ENCODE results near the gene MITF. TPM values are rescaled to one million over a fixed set of nuclear protein-coding genes. Genes with fewer than 3 reads are reported as not detected.

The MITF gene
- total RNA-seq, 4 donors from 2014 or later = 19.4 to 35.3 (median 21.7) TPM

DNA sequence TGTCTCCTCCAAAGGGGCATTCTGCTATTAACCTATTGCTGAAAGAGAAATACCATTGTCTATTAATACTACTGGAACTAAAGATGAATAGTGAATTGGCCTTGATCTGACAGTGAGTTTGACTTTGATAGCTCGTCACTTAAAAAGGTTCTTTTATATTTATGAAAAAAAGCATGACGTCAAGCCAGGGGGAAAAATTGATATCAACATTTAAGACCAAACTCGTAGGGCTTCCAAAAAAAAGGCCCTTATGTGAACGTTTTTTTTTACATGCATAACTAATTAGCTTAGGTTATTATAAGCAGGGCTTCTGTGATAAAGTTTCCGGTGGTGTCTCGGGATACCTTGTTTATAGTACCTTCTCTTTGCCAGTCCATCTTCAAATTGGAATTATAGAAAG is 197.0 kb downstream of the MITF start:
- Histone ChIP-seq H3K27ac (no peak overlapping the region), H3K27me3 (no peaks in the 10 kb centered on the region), H3K36me3 (no peaks in the 10 kb centered on the region), H3K9me3 (no peaks in the 10 kb centered on the region), H3K4me1 (no peaks in the 10 kb centered on the region), H3K4me3 (no peak overlapping the region)
- DNase-seq (ENCODE audit: low spot score in 2 of 2) = no peak
- TF ChIP-seq EP300 (IDR thresholded peaks at IDR 0.05) = no peak
- TF ChIP-seq, protein P1, sequence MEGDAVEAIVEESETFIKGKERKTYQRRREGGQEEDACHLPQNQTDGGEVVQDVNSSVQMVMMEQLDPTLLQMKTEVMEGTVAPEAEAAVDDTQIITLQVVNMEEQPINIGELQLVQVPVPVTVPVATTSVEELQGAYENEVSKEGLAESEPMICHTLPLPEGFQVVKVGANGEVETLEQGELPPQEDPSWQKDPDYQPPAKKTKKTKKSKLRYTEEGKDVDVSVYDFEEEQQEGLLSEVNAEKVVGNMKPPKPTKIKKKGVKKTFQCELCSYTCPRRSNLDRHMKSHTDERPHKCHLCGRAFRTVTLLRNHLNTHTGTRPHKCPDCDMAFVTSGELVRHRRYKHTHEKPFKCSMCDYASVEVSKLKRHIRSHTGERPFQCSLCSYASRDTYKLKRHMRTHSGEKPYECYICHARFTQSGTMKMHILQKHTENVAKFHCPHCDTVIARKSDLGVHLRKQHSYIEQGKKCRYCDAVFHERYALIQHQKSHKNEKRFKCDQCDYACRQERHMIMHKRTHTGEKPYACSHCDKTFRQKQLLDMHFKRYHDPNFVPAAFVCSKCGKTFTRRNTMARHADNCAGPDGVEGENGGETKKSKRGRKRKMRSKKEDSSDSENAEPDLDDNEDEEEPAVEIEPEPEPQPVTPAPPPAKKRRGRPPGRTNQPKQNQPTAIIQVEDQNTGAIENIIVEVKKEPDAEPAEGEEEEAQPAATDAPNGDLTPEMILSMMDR (IDR thresholded peaks at IDR 0.05) = no peak
- no peak for TF ChIP-seq POLR2AphosphoS5 (IDR thresholded peaks at IDR 0.05)
- TF ChIP-seq POLR2A (IDR thresholded peaks at IDR 0.05) = no peak
- WGBS = 83% methylated on average over 6 of the region's 6 CpGs

DNA sequence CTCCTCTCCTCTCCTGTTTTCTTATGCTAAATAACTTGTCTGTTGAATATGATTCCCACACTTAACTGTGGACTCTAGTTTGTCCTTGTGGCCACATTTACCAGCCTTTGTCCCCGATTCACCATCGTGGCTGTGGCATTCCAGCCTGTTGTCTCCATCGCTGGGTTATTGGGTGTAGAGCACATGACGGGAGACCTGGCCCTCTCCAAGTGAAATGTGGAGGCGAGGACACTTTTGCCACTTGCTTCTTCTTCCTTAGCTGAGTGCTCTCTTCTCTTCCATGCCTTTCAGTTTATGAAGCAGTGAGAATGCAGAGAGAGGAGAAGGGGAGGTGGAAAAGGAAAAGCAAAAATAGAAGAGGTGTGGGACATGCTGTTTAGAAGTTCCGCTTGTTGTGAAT is 198.8 kb downstream of the MITF start:
- DNase-seq (ENCODE audit: low spot score in 2 of 2) = no peak
- Histone ChIP-seq H3K27ac (no peak overlapping the region), H3K4me3 (no peak overlapping the region), H3K4me1 (no peaks in the 10 kb centered on the region), H3K9me3 (no peaks in the 10 kb centered on the region), H3K27me3 (no peaks in the 10 kb centered on the region), H3K36me3 (peaks cover 11% of the 10 kb centered on the region)
- TF ChIP-seq POLR2A (IDR thresholded peaks at IDR 0.05) (no peak), EP300 (IDR thresholded peaks at IDR 0.05) (no peak), POLR2AphosphoS5 (IDR thresholded peaks at IDR 0.05) (no peak)
- TF ChIP-seq, protein P1 (IDR thresholded peaks at IDR 0.05) = no peak
- 94% methylated on average over 6 of the region's 6 CpGs for WGBS

DNA sequence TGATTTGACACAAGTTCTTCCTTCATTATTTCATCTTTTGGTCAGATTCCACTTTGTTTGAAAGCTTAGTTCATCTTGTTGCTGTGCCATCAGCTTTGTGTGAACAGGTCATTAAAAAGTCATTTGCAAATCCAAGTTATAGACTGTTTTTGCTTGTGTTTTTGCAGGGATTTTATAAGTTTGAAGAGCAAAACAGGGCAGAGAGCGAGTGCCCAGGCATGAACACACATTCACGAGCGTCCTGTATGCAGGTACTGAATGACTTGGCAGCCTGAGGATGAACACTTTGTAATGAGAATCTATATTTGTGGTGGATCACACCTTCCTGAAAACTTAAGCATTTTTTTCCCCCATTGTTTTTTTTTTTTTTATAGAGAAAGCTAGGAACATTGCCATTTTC is 199.7 kb downstream of the MITF start:
- no peak for TF ChIP-seq POLR2AphosphoS5 (IDR thresholded peaks at IDR 0.05)
- TF ChIP-seq, protein P1 (IDR thresholded peaks at IDR 0.05) = no peak
- TF ChIP-seq EP300 (IDR thresholded peaks at IDR 0.05) = no peak
- no peak for TF ChIP-seq POLR2A (IDR thresholded peaks at IDR 0.05)
- Histone ChIP-seq H3K27me3 (no peaks in the 10 kb centered on the region), H3K9me3 (no peaks in the 10 kb centered on the region), H3K4me1 (no peaks in the 10 kb centered on the region), H3K27ac (no peak overlapping the region), H3K36me3 (peaks cover 11% of the 10 kb centered on the region), H3K4me3 (no peak overlapping the region)
- DNase-seq (ENCODE audit: low spot score in 2 of 2) = no peak
- 87% methylated on average over 3 of the region's 3 CpGs for WGBS

DNA sequence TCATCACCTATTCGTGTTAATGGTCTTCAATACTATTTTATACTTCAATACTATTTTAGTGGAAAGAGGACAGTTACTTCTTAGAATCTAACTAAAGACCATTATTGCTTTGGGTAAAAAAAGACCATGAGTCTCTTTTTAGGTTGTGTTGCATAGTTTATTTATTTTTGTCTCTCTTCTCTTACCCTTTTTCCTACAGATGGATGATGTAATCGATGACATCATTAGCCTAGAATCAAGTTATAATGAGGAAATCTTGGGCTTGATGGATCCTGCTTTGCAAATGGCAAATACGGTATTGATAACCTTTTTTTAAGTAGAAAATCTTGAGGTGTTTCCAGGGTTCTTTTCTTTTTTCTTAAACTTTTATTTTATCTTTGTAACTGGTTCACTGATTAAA is 201.8 kb downstream of the MITF start:
- H3K36me3 ChIP-seq = peaks cover 11% of the 10 kb centered on the region
- no peak overlapping the region for H3K27ac ChIP-seq
- H3K4me1 ChIP-seq = no peaks in the 10 kb centered on the region
- no peaks in the 10 kb centered on the region for H3K9me3 ChIP-seq
- WGBS = 90% methylated on average over 3 of the region's 3 CpGs
- H3K4me3 ChIP-seq = no peak overlapping the region
- TF ChIP-seq, protein P1 (IDR thresholded peaks at IDR 0.05) = no peak
- no peak for TF ChIP-seq POLR2AphosphoS5 (IDR thresholded peaks at IDR 0.05)
- no peak for TF ChIP-seq EP300 (IDR thresholded peaks at IDR 0.05)
- no peak for TF ChIP-seq POLR2A (IDR thresholded peaks at IDR 0.05)
- H3K27me3 ChIP-seq = no peaks in the 10 kb centered on the region
- no peak for DNase-seq (ENCODE audit: low spot score in 2 of 2)

DNA sequence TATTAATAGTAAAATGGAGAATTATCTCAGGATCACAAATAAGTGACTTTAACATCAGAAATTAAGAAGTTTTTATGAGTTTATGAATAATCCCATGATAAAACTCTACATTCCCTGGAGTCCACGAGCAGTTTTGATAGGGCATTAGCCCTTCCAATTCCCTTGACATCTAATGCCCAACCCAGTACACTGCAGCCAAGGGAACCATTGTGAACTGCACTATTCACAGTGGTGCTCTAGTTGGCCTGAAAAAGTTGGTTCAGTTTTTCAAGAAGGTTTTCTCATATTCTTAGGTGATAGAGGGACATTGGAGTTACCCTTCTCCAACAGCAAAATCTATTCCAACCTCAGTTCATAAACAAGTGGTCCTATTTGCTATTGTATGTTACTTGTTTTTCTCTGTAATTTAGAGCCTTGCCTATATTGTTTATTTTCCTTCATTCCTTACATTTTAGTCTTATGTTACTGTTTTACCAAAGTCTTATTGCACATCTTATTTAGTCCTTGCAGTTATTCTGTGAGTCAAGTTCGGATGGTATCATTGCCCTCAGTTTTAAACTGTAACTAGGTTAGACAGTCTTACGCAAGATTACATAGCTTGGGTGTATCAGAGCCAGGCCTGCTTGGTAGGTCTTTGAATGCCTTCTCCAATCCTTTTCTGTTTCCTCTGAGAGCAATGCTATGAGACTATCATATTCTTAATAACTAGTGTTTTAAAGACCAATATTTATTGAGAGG is 202.3 kb downstream of the MITF start:
- Histone ChIP-seq H3K27me3 (no peaks in the 10 kb centered on the region), H3K4me3 (no peak overlapping the region), H3K4me1 (no peaks in the 10 kb centered on the region), H3K27ac (no peak overlapping the region), H3K36me3 (peaks cover 11% of the 10 kb centered on the region), H3K9me3 (no peaks in the 10 kb centered on the region)
- TF ChIP-seq, protein P1 (IDR thresholded peaks at IDR 0.05) = no peak
- no peak for TF ChIP-seq POLR2AphosphoS5 (IDR thresholded peaks at IDR 0.05)
- TF ChIP-seq EP300 (IDR thresholded peaks at IDR 0.05) = no peak
- no peak for TF ChIP-seq POLR2A (IDR thresholded peaks at IDR 0.05)
- DNase-seq (ENCODE audit: low spot score in 2 of 2) = no peak
- 89% methylated on average over 3 of the region's 3 CpGs for WGBS

Data from suprapubic skin (tissue), 4 donors.